ENCODE data around the gene UBE2J1.

Gene UBE2J1

GRCh38 chr6:89361171-89361570 lies 8.6 kb upstream of the UBE2J1 start:
- DNase-seq (ENCODE audit: low read depth), result no peak

DNA sequence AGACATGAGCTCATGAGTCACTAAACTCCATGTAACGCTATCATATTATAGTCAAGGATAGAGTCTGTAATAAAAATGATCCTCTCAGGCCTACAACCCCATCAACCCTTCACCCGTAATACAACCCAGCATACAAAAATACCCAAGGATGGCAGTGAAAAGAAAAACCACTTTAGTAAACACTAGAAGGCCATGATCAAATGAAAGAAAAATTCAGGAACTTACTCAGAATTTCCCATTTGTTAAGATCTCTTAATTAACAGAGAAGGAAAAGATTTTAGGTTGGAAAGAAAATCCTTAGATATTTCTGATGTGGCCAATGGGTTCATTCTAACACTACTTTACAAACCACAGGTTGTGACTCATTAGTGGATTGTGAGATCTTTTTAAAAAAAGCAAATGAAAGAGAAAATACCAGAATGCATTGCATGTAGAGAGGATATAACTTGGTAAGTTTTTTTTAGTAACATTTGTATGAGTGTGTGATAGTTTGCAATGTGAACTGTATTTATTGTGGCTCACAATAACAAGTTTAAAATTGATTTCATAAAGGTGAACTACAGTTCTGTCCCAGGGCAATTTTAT lies 8.0 kb upstream of the UBE2J1 start:
- DNase-seq (ENCODE audit: low read depth), result no peak

DNA sequence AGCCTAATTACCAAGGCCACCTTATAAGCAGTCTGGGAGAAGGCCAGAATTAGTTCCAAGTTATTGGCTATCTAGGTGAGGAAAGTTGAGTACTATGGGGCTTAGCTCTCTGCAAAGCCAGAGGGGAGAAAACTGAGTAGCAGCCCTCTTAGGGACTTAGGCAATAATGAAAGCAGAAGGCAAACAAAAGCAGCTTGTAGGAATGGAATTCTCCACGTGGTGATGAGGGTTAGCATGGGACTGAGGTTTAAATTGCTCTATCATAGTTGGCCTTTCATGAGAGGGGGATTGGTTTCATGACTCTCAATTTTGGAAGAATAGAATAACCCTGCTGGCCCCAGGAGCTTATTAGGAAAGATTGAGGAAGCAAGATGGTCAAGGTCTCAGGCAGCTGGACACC lies 7.0 kb upstream of the UBE2J1 start:
- no peak for DNase-seq (ENCODE audit: low read depth)

- DNase-seq (ENCODE audit: low read depth), result no peak
Observed at GRCh38 chr6:89357390-89357789, 4.9 kb upstream of the UBE2J1 start.

DNA sequence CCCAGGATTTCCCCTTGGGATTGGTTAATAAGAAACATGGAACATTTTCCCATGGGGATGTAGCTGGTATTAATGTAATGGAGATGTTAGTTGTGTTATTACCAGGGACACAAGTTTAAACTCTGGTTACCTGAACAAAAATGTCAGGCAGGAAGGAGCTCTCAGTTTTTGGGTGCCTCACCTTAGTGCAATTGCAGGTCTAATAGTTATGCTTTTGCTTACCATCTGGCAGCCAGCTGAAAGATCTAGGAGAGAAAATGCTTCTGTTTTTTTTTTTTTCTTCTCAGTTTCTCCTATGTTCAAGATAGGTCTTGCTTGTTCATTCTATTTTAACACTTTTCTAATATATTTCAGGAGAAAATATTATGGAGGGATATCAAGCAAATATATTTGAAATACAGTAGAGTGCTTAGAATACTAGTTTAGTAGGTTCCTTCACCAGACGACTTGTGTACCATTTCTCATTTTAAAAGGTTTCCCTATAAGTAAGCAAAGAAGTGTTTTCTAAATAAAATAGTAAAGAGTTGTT lies 4.2 kb upstream of the UBE2J1 start:
- DNase-seq (ENCODE audit: low read depth), result no peak

DNA sequence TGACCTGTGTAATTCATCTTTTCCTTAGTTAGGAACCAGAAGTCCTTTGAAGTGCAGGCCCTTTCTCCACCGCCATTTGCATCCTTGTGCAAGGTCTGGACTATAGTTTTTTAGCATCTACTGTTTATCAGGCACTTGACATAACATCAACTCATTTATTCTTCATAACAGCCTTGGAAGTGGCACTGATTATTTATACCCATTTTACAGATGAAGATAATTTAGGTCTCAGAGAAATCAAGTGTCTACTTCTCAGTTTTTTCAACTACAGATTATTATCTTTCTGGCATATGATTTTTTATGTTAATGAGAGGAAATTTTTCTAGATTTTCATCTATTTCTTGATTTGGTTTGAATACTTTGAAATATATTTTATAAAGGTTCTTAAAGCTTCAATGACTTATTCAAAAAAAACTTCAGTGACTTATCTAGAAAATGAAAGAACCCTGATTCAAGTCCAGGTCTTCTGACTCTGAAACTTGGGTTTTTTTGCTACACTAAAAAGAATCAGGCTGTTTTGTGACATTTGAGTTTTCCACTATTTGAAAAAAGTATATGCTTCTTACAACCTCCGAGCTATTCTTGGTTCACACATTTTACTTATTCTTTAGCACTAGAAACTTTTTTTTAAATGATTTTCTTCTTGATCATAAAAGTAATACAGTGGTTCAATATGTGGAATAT lies 3.1 kb upstream of the UBE2J1 start:
- no peak for DNase-seq (ENCODE audit: low read depth)

- DNase-seq (ENCODE audit: low read depth), result no peak
Observed at GRCh38 chr6:89353702-89354392, 1.3 kb upstream of the UBE2J1 start.

GRCh38 chr6:89353118-89353556 lies 615 bp upstream of the UBE2J1 start:
- DNase-seq (ENCODE audit: low read depth), result no peak

DNA sequence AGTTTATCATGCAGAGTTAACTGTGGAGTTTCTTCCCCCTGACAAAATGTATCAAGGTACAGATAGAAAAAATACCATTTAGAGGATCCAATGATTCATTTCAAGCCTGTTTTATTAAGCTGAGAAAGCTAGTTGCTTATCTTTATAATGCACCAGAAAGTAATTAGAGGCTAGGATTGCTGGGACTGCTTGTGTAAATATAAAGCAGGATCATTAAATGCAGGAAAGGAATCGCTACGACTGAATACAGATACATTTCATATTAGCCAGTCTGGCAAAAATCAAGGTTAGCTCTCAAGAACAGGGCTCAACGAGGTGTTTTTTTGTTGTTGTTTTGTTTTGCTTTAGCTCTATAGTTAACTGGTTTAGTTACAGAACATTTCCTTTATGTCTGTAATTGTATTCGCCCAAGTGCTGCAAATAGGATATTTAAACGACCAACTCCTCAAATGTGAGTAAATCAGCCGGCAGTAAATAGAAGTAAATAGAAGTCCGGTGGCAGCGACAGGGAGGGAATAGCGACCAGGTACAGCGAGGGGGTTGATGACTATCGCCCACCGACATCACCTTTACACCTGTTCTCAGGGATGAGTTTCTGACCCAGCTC lies 748 bp downstream of the UBE2J1 start:
- no peak for DNase-seq (ENCODE audit: low read depth)

- no peak for DNase-seq (ENCODE audit: low read depth)
Observed at GRCh38 chr6:89350281-89350966, 2.1 kb downstream of the UBE2J1 start.

DNA sequence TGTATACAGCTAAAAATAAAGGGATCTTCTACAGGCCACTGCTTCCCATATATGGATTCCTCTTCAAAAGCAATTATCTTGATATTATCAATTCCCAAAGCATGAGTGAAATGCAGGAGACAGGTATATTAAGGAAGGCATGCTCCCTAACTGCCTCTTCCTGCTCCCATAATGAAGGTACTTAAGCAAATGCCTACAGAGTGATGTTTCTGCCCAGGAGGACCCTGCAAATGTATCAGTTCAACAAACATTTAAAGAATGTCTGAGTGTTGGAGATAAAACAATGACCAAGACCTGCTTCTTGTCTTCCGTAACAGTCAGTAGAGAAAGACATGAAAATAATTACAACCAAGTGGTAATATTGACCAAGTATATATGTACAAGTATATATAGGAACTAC lies 4.2 kb downstream of the UBE2J1 start:
- DNase-seq (ENCODE audit: low read depth), result no peak

GRCh38 chr6:89347825-89348224 lies 4.7 kb downstream of the UBE2J1 start:
- DNase-seq (ENCODE audit: low read depth), result no peak

GRCh38 chr6:89346433-89346832 lies 6.1 kb downstream of the UBE2J1 start:
- no peak for DNase-seq (ENCODE audit: low read depth)

DNA sequence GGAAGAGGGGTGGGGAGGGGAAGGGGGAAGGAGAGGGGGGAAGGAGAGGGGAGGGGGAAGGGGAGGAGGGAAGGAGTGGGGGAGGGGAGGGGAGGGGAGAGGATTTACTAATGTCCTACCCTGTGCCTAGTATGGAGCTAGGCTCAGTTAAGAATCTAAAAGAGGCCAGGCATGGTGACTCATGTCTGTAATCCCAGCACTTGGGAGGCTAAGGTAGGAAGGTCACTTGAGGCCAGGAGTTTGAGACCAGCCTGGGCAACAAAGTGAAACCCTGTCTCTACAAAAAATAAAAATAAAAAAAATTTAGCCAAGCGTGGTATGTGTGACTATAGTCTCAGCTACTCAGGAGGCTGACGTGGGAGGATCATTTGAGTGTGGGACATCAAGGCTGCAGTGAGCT lies 13.0 kb downstream of the UBE2J1 start:
- no peak for DNase-seq (ENCODE audit: low read depth)

- no peak for DNase-seq (ENCODE audit: low read depth)
Observed at GRCh38 chr6:89335164-89335563, 17.4 kb downstream of the UBE2J1 start.

- DNase-seq (ENCODE audit: low read depth), result no peak
Observed at GRCh38 chr6:89330910-89331309, 21.6 kb downstream of the UBE2J1 start.

DNA sequence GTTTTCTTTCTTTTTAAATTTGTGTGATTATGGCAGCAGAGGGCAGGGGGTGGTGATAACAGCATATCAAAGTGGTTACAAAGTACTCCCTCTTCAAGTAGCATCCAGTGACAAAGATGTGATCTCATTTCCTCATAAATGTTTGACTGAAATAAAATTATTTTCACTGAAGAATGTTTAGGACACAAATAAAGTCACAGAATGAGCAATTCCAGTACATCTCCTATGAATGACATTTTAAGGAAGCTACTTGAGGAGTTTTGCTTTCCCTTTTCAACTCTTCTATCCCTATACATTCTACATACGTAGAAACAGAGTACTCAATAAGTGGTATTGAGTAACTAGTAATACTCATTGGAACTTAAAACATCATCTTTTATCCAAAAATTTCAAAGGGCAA lies 23.5 kb downstream of the UBE2J1 start:
- no peak for DNase-seq (ENCODE audit: low read depth)

GRCh38 chr6:89324304-89324703 lies 28.2 kb downstream of the UBE2J1 start:
- DNase-seq (ENCODE audit: low read depth), result no peak

- DNase-seq (ENCODE audit: low read depth), result no peak
Observed at GRCh38 chr6:89323511-89323971, 29.0 kb downstream of the UBE2J1 start.

DNA sequence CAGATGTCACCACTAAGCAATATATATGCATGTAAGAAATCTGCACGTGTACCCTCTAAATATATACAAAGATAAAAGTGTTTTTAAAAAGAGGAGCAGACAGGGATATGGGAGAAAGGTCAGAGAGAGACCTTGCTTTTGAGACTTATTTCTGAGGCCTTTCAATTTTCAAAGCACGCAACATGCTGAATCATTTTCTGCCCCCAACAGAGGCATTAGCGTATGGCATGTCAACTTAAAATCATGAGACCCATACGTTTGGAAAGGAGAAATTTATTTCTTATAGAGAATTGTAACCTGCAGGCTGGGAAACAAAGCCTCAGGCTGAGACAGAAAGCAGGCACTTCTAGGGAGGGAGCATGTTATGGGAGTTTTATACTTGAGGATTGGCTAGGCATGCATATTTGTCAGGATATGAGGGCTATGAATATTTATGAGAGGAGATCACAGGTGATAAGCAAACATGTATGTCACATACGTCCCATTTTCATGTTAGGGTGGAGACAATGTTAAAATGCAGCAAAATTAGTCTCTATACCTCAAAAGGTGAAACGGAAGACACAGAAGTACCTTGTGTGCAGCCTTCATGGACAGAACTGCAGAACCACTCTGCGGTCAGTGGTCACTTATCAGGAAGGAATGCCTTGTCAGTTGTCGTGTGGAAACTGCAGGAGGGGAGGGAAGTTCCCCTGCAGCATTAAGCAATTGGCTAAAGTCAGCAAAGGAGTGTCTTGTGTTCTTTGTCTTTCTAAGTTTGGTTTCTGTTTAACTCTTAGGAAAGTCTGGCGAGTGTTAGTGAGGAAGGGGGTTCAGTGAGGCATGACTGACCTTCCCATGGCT lies 31.2 kb downstream of the UBE2J1 start:
- DNase-seq (ENCODE audit: low read depth), result no peak

DNA sequence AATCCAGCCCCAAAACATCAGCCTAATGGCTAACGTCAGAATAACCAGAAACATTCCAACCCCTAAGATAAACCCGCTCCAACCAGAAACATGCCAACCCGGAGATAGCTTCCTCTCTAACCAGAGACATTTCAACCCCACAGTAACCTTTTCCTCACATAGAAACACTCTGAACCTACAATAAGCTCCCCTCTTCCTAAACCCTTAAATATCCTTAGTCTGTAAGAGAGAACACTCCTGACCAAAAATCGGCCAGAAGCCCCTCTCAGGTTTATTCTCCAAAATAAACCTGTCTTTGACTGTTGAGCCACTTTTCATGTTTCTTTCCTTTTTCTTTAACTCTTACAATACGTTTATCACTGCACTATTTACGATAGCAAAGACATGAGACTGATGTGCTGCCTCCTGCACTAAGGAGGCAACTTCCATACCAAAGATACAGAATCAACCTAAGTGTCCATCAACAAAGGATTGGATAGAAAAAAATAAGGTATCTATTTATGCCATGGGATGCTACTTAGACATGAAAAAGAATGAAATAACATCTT lies 32.4 kb downstream of the UBE2J1 start:
- DNase-seq (ENCODE audit: low read depth), result no peak

Data from stimulated activated CD8-positive, alpha-beta memory T cell treated with anti-CD3 and anti-CD28 coated beads, Interleukin-15, amount 100 ng/mL, for 24 hours (primary cell).